HL-60 (cell line): Measurements from ENCODE around the gene NID2.

Source experiments
- DNase-seq, 2 experiments: peaks; one replicate each; pipeline ENCODE4 v3.0.0-alpha.2; 2010 to 2020; ENCODE audit warnings: low read depth in 1 of 2, low spot score in 1 of 2
- H3K27ac ChIP-seq: fragments of 250-450 bp; sonication (Bioruptor Pico); replicated peaks from 2 replicates; pipeline ENCODE4 v1.5.1; 2020; ENCODE audit warnings: mild to moderate bottlenecking, moderate library complexity
- H3K27me3 ChIP-seq: fragments of 250-450 bp; sonication (Bioruptor Pico); 2 replicates; pipeline ENCODE4 v1.5.1; 2021; ENCODE audit warnings: mild to moderate bottlenecking, moderate library complexity; ENCODE audit not compliant: insufficient read depth, poor library complexity, severe bottlenecking
- H3K4me3 ChIP-seq: replicated peaks from 2 replicates; pipeline ENCODE4 v1.5.1; 2011; ENCODE audit warnings: mild to moderate bottlenecking, control low read depth, low read length; ENCODE audit not compliant: insufficient read depth
- GABPA ChIP-seq: IDR thresholded peaks from 2 replicates; pipeline ENCODE4 v1.6.1; 2012; ENCODE audit warnings: low read depth
- POLR2AphosphoS5 ChIP-seq: IDR thresholded peaks from 2 replicates; pipeline ENCODE4 v1.6.1; 2012; ENCODE audit warnings: low read depth
- SPI1 ChIP-seq: IDR thresholded peaks from 2 replicates; pipeline ENCODE4 v1.6.1; 2012; ENCODE audit warnings: low read depth, mild to moderate bottlenecking, borderline replicate concordance
- TF ChIP-seq, protein P1 (sequence below): IDR thresholded peaks from one replicate; pipeline ENCODE4 v1.5.1; 2011; ENCODE audit warnings: low read length, control low read depth, inconsistent platforms; ENCODE audit not compliant: insufficient read depth
- TF ChIP-seq, protein P2 (sequence below): IDR thresholded peaks from 2 replicates; pipeline ENCODE4 v1.6.1; 2012; ENCODE audit warnings: low read depth; ENCODE audit not compliant: insufficient replicate concordance

NID2 gene

DNA sequence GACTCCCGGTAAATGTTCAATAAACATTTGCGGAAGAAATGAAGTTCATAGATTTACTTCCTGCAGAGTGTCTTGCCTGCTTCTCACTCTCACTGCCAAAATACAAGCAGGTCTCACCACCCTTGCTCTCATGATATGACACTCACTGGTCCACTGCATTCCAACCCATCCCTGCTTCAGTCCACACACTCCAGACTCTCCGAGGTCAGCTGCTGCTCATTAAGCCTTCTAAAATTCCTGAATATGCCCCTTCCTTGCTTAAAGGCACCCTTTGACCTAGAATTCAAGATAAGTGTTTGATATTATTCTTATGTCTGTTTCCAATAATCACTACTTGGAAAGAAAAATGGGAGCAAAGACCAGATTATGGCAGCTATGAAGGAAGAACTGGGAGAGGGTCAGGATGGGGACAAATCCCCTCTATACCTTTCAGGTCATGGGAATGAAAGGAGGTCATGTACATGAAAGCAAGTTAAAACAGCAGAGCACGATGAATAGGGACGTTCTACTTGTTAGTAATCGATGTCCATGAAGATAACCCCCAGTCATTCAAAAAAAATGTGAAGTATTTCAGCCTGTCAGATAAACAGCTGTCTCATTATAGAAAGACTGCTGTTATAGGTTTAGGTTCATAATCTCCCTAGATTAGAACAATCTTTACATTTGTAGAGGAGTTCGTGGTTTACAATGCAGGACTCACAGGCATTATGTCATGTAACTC lies 10.5 kb upstream of the NID2 start:
- no peak for DNase-seq
- TF ChIP-seq, protein P1, sequence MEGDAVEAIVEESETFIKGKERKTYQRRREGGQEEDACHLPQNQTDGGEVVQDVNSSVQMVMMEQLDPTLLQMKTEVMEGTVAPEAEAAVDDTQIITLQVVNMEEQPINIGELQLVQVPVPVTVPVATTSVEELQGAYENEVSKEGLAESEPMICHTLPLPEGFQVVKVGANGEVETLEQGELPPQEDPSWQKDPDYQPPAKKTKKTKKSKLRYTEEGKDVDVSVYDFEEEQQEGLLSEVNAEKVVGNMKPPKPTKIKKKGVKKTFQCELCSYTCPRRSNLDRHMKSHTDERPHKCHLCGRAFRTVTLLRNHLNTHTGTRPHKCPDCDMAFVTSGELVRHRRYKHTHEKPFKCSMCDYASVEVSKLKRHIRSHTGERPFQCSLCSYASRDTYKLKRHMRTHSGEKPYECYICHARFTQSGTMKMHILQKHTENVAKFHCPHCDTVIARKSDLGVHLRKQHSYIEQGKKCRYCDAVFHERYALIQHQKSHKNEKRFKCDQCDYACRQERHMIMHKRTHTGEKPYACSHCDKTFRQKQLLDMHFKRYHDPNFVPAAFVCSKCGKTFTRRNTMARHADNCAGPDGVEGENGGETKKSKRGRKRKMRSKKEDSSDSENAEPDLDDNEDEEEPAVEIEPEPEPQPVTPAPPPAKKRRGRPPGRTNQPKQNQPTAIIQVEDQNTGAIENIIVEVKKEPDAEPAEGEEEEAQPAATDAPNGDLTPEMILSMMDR = no peak
- no peak for TF ChIP-seq GABPA
- Histone ChIP-seq H3K27ac (no peak overlapping the region), H3K27me3 (peaks cover 2% of the 10 kb centered on the region), H3K4me3 (no peak overlapping the region)

DNA sequence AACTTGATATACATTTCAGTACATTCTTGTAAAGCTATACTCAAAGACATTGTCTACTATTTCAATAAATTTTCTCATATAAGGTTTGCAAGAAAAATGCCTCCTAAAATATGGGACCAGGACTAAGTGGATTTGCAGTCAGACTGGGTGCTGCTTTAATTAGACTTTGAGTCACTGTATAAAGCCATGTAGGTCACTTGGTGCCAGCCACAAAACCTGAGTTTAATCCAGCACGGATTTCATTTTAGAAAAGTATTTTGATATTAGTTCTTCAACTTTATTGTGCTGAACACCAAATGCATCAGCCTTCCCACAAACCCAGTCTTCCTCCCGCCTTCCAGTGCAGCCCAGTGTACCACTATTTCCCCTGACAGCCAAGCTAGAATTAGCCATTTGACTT lies 9.9 kb upstream of the NID2 start:
- Histone ChIP-seq H3K27me3 (peaks cover 2% of the 10 kb centered on the region), H3K27ac (no peak overlapping the region), H3K4me3 (no peak overlapping the region)
- TF ChIP-seq POLR2AphosphoS5 (no peak), GABPA (no peak), SPI1 (no peak)
- TF ChIP-seq, protein P1 = no peak
- no peak for DNase-seq

DNA sequence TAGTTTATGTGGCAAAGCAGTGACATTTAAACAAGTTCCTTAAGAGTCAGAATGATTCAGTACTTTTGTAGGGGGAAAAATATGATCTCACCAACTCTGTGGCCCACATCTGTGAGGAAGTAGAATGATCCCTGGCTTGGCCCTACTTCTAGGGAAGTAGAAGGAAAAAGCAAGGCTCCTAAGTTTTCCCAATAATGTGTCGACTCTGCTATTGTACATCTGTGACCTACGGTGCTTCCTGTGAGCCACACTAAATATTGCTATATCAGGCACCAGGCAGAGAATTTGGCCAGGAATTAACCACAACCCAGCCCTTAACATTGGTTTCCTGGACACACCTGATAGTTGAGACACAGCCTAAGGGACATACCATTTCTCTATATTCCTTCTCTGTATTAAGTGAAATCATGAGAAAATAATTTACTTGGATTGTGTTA lies 9.3 kb upstream of the NID2 start:
- no peak overlapping the region for H3K27ac ChIP-seq
- TF ChIP-seq, protein P1 = no peak
- TF ChIP-seq SPI1 (no peak), POLR2AphosphoS5 (no peak), GABPA (no peak)
- TF ChIP-seq, protein P2, sequence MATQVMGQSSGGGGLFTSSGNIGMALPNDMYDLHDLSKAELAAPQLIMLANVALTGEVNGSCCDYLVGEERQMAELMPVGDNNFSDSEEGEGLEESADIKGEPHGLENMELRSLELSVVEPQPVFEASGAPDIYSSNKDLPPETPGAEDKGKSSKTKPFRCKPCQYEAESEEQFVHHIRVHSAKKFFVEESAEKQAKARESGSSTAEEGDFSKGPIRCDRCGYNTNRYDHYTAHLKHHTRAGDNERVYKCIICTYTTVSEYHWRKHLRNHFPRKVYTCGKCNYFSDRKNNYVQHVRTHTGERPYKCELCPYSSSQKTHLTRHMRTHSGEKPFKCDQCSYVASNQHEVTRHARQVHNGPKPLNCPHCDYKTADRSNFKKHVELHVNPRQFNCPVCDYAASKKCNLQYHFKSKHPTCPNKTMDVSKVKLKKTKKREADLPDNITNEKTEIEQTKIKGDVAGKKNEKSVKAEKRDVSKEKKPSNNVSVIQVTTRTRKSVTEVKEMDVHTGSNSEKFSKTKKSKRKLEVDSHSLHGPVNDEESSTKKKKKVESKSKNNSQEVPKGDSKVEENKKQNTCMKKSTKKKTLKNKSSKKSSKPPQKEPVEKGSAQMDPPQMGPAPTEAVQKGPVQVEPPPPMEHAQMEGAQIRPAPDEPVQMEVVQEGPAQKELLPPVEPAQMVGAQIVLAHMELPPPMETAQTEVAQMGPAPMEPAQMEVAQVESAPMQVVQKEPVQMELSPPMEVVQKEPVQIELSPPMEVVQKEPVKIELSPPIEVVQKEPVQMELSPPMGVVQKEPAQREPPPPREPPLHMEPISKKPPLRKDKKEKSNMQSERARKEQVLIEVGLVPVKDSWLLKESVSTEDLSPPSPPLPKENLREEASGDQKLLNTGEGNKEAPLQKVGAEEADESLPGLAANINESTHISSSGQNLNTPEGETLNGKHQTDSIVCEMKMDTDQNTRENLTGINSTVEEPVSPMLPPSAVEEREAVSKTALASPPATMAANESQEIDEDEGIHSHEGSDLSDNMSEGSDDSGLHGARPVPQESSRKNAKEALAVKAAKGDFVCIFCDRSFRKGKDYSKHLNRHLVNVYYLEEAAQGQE = no peak
- no peak for DNase-seq

DNA sequence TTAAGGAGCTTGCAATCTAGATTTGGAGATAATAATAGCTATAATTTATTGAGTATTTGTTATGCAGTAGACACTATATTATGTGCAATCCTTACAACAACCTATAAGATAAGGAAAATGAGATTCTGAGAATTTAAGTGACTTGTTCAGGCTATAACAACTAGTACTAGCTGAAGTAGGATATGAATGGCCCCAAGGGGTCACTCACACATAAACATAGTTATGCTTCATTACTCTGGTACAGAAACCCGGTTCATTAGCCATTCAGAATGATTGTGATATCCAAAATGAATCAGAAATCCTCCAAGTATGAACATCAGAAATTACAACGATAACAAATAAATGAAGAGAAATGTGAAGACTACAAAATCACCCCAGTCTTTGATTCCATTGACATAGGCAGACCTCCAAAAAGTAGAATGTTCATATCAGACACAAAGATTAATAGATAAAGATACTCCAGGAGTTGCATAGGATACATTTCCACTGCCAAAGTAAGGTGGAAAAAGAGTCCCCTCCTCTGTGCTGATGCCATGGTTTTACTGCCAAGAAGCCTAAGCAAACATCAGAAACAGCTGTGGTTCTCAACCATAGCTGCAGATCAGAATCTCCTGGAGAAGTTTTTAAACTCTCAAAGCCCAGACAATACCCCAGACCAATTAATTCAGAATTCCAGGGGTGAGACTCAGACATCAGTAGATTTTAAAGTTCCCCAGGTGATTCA lies 8.6 kb upstream of the NID2 start:
- Histone ChIP-seq H3K4me3 (no peak overlapping the region), H3K27ac (no peak overlapping the region), H3K27me3 (peaks cover 2% of the 10 kb centered on the region)
- TF ChIP-seq, protein P1 = no peak
- TF ChIP-seq, protein P2 = no peak
- no peak for TF ChIP-seq POLR2AphosphoS5
- no peak for TF ChIP-seq SPI1
- TF ChIP-seq GABPA = no peak
- DNase-seq = no peak

More for the DNA sequence above, 9.3 kb upstream of the NID2 start:
- Histone ChIP-seq H3K4me3 (no peak overlapping the region), H3K27me3 (peaks cover 2% of the 10 kb centered on the region)
